Measurements from ENCODE around the gene ERC2.

Gene ERC2

GRCh38 chr3:55692957-55693558 is 775.2 kb downstream of the ERC2 start:
- H3K14ac ChIP-seq (ENCODE audit: low read length): no peak overlapping the region
- no peak overlapping the region for H3K9ac ChIP-seq (ENCODE audit: low read length)
- H4K12ac ChIP-seq (ENCODE audit: low read depth, low read length): no peak overlapping the region
- H3K4me3 ChIP-seq (ENCODE audit: low read depth, low read length): no peak overlapping the region
- no peak overlapping the region for H3K18ac ChIP-seq (ENCODE audit: low read length)
- no peaks in the 10 kb centered on the region for H3K36me3 ChIP-seq (ENCODE audit: control insufficient read depth in 1 of 2, insufficient read depth in 2 of 2, low read length in 2 of 2)
- no peaks in the 10 kb centered on the region for H3K27me3 ChIP-seq (ENCODE audit: insufficient read depth, low read length)
- H4K91ac ChIP-seq (ENCODE audit: low read depth, low read length): no peak overlapping the region
- H2BK12ac ChIP-seq (ENCODE audit: low read length): no peak overlapping the region
- H3K4ac ChIP-seq (ENCODE audit: low read depth, low read length): no peak overlapping the region
- H2AFZ ChIP-seq (ENCODE audit: insufficient read depth, low read length, poor library complexity): no peak overlapping the region
- no peak overlapping the region for H3K23ac ChIP-seq (ENCODE audit: low read length)
- no peaks in the 10 kb centered on the region for H3K79me1 ChIP-seq (ENCODE audit: low read length)
- DNase-seq: no peak
- WGBS (ENCODE audit: extremely low coverage, insufficient coverage, insufficient read length): no CpG with 5 or more reads among the region's 2 CpGs
- no peak overlapping the region for H2BK5ac ChIP-seq (ENCODE audit: low read depth, low read length, poor library complexity)
- no peak overlapping the region for H3K27ac ChIP-seq (ENCODE audit: low read depth, low read length)
- no peak overlapping the region for H3K4me2 ChIP-seq (ENCODE audit: low read length)
- H3K9me3 ChIP-seq (ENCODE audit: insufficient read depth, low read depth, low read length): no peaks in the 10 kb centered on the region
- H4K8ac ChIP-seq (ENCODE audit: low read depth, low read length): no peak overlapping the region
- peaks cover 0 to 4% of the 10 kb centered on the region in 2 experiments for H3K4me1 ChIP-seq (ENCODE audit: control insufficient read depth in 1 of 2, insufficient read depth in 2 of 2, low read length in 2 of 2)
- no peak overlapping the region for H2BK120ac ChIP-seq (ENCODE audit: insufficient read depth, low read length, poor library complexity)
- H2AK5ac ChIP-seq (ENCODE audit: low read length): no peak overlapping the region
- no peaks in the 10 kb centered on the region for H3K79me2 ChIP-seq (ENCODE audit: control insufficient read depth, insufficient read depth, low read length, poor library complexity)

GRCh38 chr3:55692295-55692956 is 775.8 kb downstream of the ERC2 start:
- H2BK5ac ChIP-seq (ENCODE audit: low read depth, low read length, poor library complexity): no peak overlapping the region
- H3K27ac ChIP-seq (ENCODE audit: low read depth, low read length): no peak overlapping the region
- H2BK12ac ChIP-seq (ENCODE audit: low read length): no peak overlapping the region
- no peaks in the 10 kb centered on the region for H3K27me3 ChIP-seq (ENCODE audit: insufficient read depth, low read length)
- H3K9me3 ChIP-seq (ENCODE audit: insufficient read depth, low read depth, low read length): no peaks in the 10 kb centered on the region
- no peak overlapping the region for H3K4ac ChIP-seq (ENCODE audit: low read depth, low read length)
- WGBS (ENCODE audit: extremely low coverage, insufficient coverage, insufficient read length): no CpG with 5 or more reads among the region's 1 CpG
- H2AK5ac ChIP-seq (ENCODE audit: low read length): no peak overlapping the region
- H4K8ac ChIP-seq (ENCODE audit: low read depth, low read length): no peak overlapping the region
- peaks cover 0 to 8% of the 10 kb centered on the region in 2 experiments for H3K4me1 ChIP-seq (ENCODE audit: control insufficient read depth in 1 of 2, insufficient read depth in 2 of 2, low read length in 2 of 2)
- H3K18ac ChIP-seq (ENCODE audit: low read length): no peak overlapping the region
- H3K4me3 ChIP-seq (ENCODE audit: low read depth, low read length): no peak overlapping the region
- no peak overlapping the region for H2BK120ac ChIP-seq (ENCODE audit: insufficient read depth, low read length, poor library complexity)
- H3K79me1 ChIP-seq (ENCODE audit: low read length): no peaks in the 10 kb centered on the region
- H3K36me3 ChIP-seq (ENCODE audit: control insufficient read depth in 1 of 2, insufficient read depth in 2 of 2, low read length in 2 of 2): no peaks in the 10 kb centered on the region
- H3K4me2 ChIP-seq (ENCODE audit: low read length): no peak overlapping the region
- no peak overlapping the region for H4K12ac ChIP-seq (ENCODE audit: low read depth, low read length)
- no peaks in the 10 kb centered on the region for H3K79me2 ChIP-seq (ENCODE audit: control insufficient read depth, insufficient read depth, low read length, poor library complexity)
- no peak overlapping the region for H2AFZ ChIP-seq (ENCODE audit: insufficient read depth, low read length, poor library complexity)
- no peak for DNase-seq
- H3K14ac ChIP-seq (ENCODE audit: low read length): no peak overlapping the region
- no peak overlapping the region for H3K9ac ChIP-seq (ENCODE audit: low read length)
- no peak overlapping the region for H3K23ac ChIP-seq (ENCODE audit: low read length)
- H4K91ac ChIP-seq (ENCODE audit: low read depth, low read length): no peak overlapping the region

GRCh38 chr3:55691141-55691540 is 777.1 kb downstream of the ERC2 start:
- no peak overlapping the region for H2BK5ac ChIP-seq (ENCODE audit: low read depth, low read length, poor library complexity)

GRCh38 chr3:55690726-55691125 is 777.5 kb downstream of the ERC2 start:
- H3K27ac ChIP-seq (ENCODE audit: low read depth, low read length): no peak overlapping the region
- no peaks in the 10 kb centered on the region for H3K9me3 ChIP-seq (ENCODE audit: insufficient read depth, low read depth, low read length)
- no peak overlapping the region for H4K91ac ChIP-seq (ENCODE audit: low read depth, low read length)
- H3K4me3 ChIP-seq (ENCODE audit: low read depth, low read length): no peak overlapping the region
- no peak overlapping the region for H2BK5ac ChIP-seq (ENCODE audit: low read depth, low read length, poor library complexity)
- H3K18ac ChIP-seq (ENCODE audit: low read length): no peak overlapping the region
- no peak overlapping the region for H3K9ac ChIP-seq (ENCODE audit: low read length)
- H3K79me2 ChIP-seq (ENCODE audit: control insufficient read depth, insufficient read depth, low read length, poor library complexity): no peaks in the 10 kb centered on the region
- no peak overlapping the region for H2AFZ ChIP-seq (ENCODE audit: insufficient read depth, low read length, poor library complexity)
- H3K36me3 ChIP-seq (ENCODE audit: control insufficient read depth in 1 of 2, insufficient read depth in 2 of 2, low read length in 2 of 2): no peaks in the 10 kb centered on the region
- H3K27me3 ChIP-seq (ENCODE audit: insufficient read depth, low read length): no peaks in the 10 kb centered on the region
- H3K14ac ChIP-seq (ENCODE audit: low read length): no peak overlapping the region
- no peak for DNase-seq
- H3K4me1 ChIP-seq (ENCODE audit: control insufficient read depth in 1 of 2, insufficient read depth in 2 of 2, low read length in 2 of 2): peaks cover 0 to 9% of the 10 kb centered on the region in 2 experiments
- WGBS (ENCODE audit: extremely low coverage, insufficient coverage, insufficient read length): no CpG with 5 or more reads among the region's 3 CpGs
- no peak overlapping the region for H2BK120ac ChIP-seq (ENCODE audit: insufficient read depth, low read length, poor library complexity)
- no peak overlapping the region for H2AK5ac ChIP-seq (ENCODE audit: low read length)
- no peak overlapping the region for H3K23ac ChIP-seq (ENCODE audit: low read length)
- no peak overlapping the region for H3K4ac ChIP-seq (ENCODE audit: low read depth, low read length)
- H3K4me2 ChIP-seq (ENCODE audit: low read length): no peak overlapping the region
- no peak overlapping the region for H2BK12ac ChIP-seq (ENCODE audit: low read length)
- no peaks in the 10 kb centered on the region for H3K79me1 ChIP-seq (ENCODE audit: low read length)
- H4K8ac ChIP-seq (ENCODE audit: low read depth, low read length): no peak overlapping the region
- H4K12ac ChIP-seq (ENCODE audit: low read depth, low read length): no peak overlapping the region

More at GRCh38 chr3:55691141-55691540, 777.1 kb downstream of the ERC2 start:
- H3K9me3 ChIP-seq (ENCODE audit: insufficient read depth, low read depth, low read length): no peaks in the 10 kb centered on the region
- H3K23ac ChIP-seq (ENCODE audit: low read length): no peak overlapping the region
- no peaks in the 10 kb centered on the region for H3K27me3 ChIP-seq (ENCODE audit: insufficient read depth, low read length)
- H2AFZ ChIP-seq (ENCODE audit: insufficient read depth, low read length, poor library complexity): no peak overlapping the region
- no peak overlapping the region for H3K4me3 ChIP-seq (ENCODE audit: low read depth, low read length)
- H3K4me1 ChIP-seq (ENCODE audit: control insufficient read depth in 1 of 2, insufficient read depth in 2 of 2, low read length in 2 of 2): peaks cover 0 to 9% of the 10 kb centered on the region in 2 experiments
- H3K27ac ChIP-seq (ENCODE audit: low read depth, low read length): no peak overlapping the region
- no peak overlapping the region for H3K14ac ChIP-seq (ENCODE audit: low read length)
- no peaks in the 10 kb centered on the region for H3K36me3 ChIP-seq (ENCODE audit: control insufficient read depth in 1 of 2, insufficient read depth in 2 of 2, low read length in 2 of 2)
- no peak for DNase-seq
- H4K8ac ChIP-seq (ENCODE audit: low read depth, low read length): no peak overlapping the region
- no peak overlapping the region for H3K4me2 ChIP-seq (ENCODE audit: low read length)
- H3K4ac ChIP-seq (ENCODE audit: low read depth, low read length): no peak overlapping the region
- no peak overlapping the region for H2BK120ac ChIP-seq (ENCODE audit: insufficient read depth, low read length, poor library complexity)
- H2AK5ac ChIP-seq (ENCODE audit: low read length): no peak overlapping the region
- WGBS (ENCODE audit: extremely low coverage, insufficient coverage, insufficient read length): no CpG with 5 or more reads among the region's 4 CpGs
- H3K9ac ChIP-seq (ENCODE audit: low read length): no peak overlapping the region
- H4K12ac ChIP-seq (ENCODE audit: low read depth, low read length): no peak overlapping the region
- H3K79me2 ChIP-seq (ENCODE audit: control insufficient read depth, insufficient read depth, low read length, poor library complexity): no peaks in the 10 kb centered on the region
- no peak overlapping the region for H2BK12ac ChIP-seq (ENCODE audit: low read length)
- H3K79me1 ChIP-seq (ENCODE audit: low read length): no peaks in the 10 kb centered on the region
- no peak overlapping the region for H4K91ac ChIP-seq (ENCODE audit: low read depth, low read length)
- H3K18ac ChIP-seq (ENCODE audit: low read length): no peak overlapping the region
